OCI-LY1 (cell line): ENCODE results near the gene USP6NL.

Experiments
- H2AFZ ChIP-seq: fragments of 200-600 bp; sonication (generic), shearing (Covaris generic); 2 replicates; pipeline ENCODE4 v1.6.0; 2014; ENCODE audit warnings: antibody characterized with exemption, mild to moderate bottlenecking, low read length
- H3F3A ChIP-seq: fragments of 200-600 bp; sonication (generic), shearing (Covaris generic); 2 replicates; pipeline ENCODE4 v1.6.0; 2014; ENCODE audit warnings: mild to moderate bottlenecking, antibody characterized with exemption, low read length, moderate library complexity; ENCODE audit not compliant: insufficient read depth
- H3K27ac ChIP-seq: fragments of 200-600 bp; sonication (generic); 2 replicates; pipeline ENCODE4 v1.5.1; 2014; ENCODE audit warnings: low read length, mixed run types, mild to moderate bottlenecking, low read depth; ENCODE audit not compliant: poor library complexity, severe bottlenecking
- H3K27me3 ChIP-seq: fragments of 200-600 bp; sonication (generic); 2 replicates; pipeline ENCODE4 v1.6.0; 2014; ENCODE audit warnings: antibody characterized with exemption, mild to moderate bottlenecking, low read length, moderate library complexity; ENCODE audit not compliant: insufficient read depth
- H3K36me3 ChIP-seq: fragments of 200-600 bp; sonication (generic); 2 replicates; pipeline ENCODE4 v1.6.1; 2014; ENCODE audit warnings: mild to moderate bottlenecking, antibody characterized with exemption, low read length, moderate library complexity, mixed read lengths; ENCODE audit not compliant: insufficient read depth
- H3K4me1 ChIP-seq: fragments of 200-600 bp; sonication (generic); 2 replicates; pipeline ENCODE4 v1.5.1; 2014; ENCODE audit warnings: mild to moderate bottlenecking, low read length, moderate library complexity; ENCODE audit not compliant: insufficient read depth, severe bottlenecking
- H3K4me2 ChIP-seq: fragments of 200-600 bp; sonication (generic), shearing (Covaris generic); 2 replicates; pipeline ENCODE4 v1.6.1; 2014; ENCODE audit warnings: low read length
- H3K4me3 ChIP-seq: fragments of 200-600 bp; sonication (generic); 2 replicates; pipeline ENCODE4 v1.5.1; 2014; ENCODE audit warnings: low read length, low read depth, mild to moderate bottlenecking, mixed read lengths; ENCODE audit not compliant: poor library complexity, severe bottlenecking
- H3K79me2 ChIP-seq: fragments of 200-600 bp; shearing (Covaris generic); 2 replicates; pipeline ENCODE4 v1.6.1; 2016; ENCODE audit warnings: mixed run types, low read length, mixed read lengths; ENCODE audit not compliant: insufficient read depth
- H3K9ac ChIP-seq: fragments of 200-600 bp; sonication (generic), shearing (Covaris generic); 2 replicates; pipeline ENCODE4 v1.6.1; 2014; ENCODE audit warnings: mild to moderate bottlenecking, low read length, mixed read lengths
- H3K9me2 ChIP-seq: fragments of 200-600 bp; sonication (generic), shearing (Covaris generic); 2 replicates; pipeline ENCODE4 v1.6.1; 2014; ENCODE audit warnings: low read depth, mild to moderate bottlenecking, low read length, mixed read lengths
- H3K9me3 ChIP-seq: fragments of 200-600 bp; shearing (Covaris generic); 2 replicates; pipeline ENCODE4 v1.6.1; 2014; ENCODE audit warnings: low read length, mixed read lengths
- H4K20me1 ChIP-seq: fragments of 200-600 bp; sonication (generic), shearing (Covaris generic); 2 replicates; pipeline ENCODE4 v1.6.0; 2016; ENCODE audit warnings: mild to moderate bottlenecking, low read length; ENCODE audit not compliant: insufficient read depth
- EZH2 ChIP-seq: fragments of 200-600 bp; sonication (generic), shearing (Covaris generic); IDR thresholded peaks from 2 replicates; pipeline ENCODE4 v1.8.0; 2017; ENCODE audit warnings: borderline replicate concordance, mixed run types, mild to moderate bottlenecking, antibody characterized with exemption, low read length, moderate library complexity, mixed read lengths
- TF ChIP-seq, protein P1 (sequence below): fragments of 200-600 bp; sonication (generic), shearing (Covaris generic); IDR thresholded peaks from 2 replicates; pipeline ENCODE4 v1.5.1; 2017; ENCODE audit warnings: mild to moderate bottlenecking, antibody characterized with exemption, low read length, moderate library complexity, mixed read lengths

The USP6NL gene

DNA sequence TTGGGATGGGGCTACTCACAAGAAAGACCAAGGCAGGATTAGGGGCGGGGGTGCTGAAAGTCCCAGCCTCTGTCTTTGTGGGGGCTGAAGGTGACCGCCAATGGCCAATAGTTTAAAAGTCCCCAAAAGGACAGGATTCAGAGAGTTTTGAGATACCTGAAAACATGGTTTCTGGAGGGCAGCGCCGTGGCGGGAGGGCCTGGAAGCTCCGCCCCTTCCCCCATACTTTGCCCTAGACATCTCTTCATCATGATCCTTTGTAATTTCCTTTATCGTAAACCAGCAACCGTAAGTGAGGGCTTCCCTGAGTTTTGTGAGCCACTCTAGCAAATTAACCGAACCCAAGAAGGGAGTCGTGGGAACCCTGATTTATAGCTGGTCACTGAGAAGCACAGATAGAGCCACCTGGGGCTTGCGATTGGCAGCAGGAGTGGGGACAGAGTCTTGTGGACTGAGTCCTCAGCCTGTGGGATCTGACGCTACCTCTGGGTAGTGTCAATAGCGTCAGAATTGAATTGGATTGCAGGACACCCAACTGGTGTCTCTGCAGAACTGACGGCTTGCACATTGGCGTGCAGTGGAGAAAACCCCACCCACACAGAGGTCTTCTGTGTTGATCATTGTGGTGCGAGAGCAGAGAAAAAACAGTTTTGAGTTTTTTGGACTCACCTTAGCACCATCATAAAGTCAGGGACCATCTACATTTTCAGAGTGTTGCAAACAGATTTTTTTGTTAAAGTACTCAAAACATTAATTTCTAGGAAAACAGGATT is 169.3 kb downstream of the USP6NL start:
- Histone ChIP-seq H3K27ac (no peak overlapping the region), H3K9me3 (no peaks in the 10 kb centered on the region), H3K4me2 (no peak overlapping the region), H2AFZ (no peak overlapping the region), H3K27me3 (peaks cover 5% of the 10 kb centered on the region; the same call in 1 of the 2 replicates), H3K4me1 (no peaks in the 10 kb centered on the region), H3K9me2 (no peaks in the 10 kb centered on the region), H3K36me3 (no peaks in the 10 kb centered on the region), H3K79me2 (no peaks in the 10 kb centered on the region), H3K9ac (no peak overlapping the region), H3F3A (no peaks in the 10 kb centered on the region), H4K20me1 (no peaks in the 10 kb centered on the region), H3K4me3 (no peak overlapping the region)
- TF ChIP-seq, protein P1, sequence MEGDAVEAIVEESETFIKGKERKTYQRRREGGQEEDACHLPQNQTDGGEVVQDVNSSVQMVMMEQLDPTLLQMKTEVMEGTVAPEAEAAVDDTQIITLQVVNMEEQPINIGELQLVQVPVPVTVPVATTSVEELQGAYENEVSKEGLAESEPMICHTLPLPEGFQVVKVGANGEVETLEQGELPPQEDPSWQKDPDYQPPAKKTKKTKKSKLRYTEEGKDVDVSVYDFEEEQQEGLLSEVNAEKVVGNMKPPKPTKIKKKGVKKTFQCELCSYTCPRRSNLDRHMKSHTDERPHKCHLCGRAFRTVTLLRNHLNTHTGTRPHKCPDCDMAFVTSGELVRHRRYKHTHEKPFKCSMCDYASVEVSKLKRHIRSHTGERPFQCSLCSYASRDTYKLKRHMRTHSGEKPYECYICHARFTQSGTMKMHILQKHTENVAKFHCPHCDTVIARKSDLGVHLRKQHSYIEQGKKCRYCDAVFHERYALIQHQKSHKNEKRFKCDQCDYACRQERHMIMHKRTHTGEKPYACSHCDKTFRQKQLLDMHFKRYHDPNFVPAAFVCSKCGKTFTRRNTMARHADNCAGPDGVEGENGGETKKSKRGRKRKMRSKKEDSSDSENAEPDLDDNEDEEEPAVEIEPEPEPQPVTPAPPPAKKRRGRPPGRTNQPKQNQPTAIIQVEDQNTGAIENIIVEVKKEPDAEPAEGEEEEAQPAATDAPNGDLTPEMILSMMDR: no peak
- no peak for TF ChIP-seq EZH2

DNA sequence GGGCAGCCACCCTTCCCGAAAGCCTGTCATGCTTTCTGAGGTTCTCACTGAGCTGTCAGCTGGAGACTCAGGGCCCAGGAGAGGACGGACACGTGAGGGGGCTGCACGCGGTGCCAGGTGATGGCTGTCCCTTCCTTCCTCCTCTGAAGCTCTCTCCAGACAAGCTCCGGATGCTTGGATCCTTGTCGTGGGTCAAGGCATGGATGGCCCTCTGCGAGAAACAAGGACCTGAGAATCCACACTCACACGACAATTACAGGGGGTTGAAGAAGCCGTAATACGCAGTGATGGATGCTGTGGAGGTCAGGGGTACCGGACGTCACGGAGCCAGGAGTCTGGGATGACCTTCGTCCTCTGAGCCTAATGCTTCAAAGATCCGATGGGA is 170.3 kb downstream of the USP6NL start:
- Histone ChIP-seq H3K4me3 (no peak overlapping the region), H4K20me1 (no peaks in the 10 kb centered on the region), H3K27ac (no peak overlapping the region), H3K27me3 (peaks cover 5% of the 10 kb centered on the region; the same call in 1 of the 2 replicates), H3F3A (no peaks in the 10 kb centered on the region), H3K36me3 (no peaks in the 10 kb centered on the region), H2AFZ (no peak overlapping the region), H3K9me2 (no peaks in the 10 kb centered on the region), H3K79me2 (no peaks in the 10 kb centered on the region), H3K4me2 (no peak overlapping the region), H3K4me1 (no peaks in the 10 kb centered on the region), H3K9ac (no peak overlapping the region), H3K9me3 (no peaks in the 10 kb centered on the region)
- no peak for TF ChIP-seq EZH2
- TF ChIP-seq, protein P1: no peak

DNA sequence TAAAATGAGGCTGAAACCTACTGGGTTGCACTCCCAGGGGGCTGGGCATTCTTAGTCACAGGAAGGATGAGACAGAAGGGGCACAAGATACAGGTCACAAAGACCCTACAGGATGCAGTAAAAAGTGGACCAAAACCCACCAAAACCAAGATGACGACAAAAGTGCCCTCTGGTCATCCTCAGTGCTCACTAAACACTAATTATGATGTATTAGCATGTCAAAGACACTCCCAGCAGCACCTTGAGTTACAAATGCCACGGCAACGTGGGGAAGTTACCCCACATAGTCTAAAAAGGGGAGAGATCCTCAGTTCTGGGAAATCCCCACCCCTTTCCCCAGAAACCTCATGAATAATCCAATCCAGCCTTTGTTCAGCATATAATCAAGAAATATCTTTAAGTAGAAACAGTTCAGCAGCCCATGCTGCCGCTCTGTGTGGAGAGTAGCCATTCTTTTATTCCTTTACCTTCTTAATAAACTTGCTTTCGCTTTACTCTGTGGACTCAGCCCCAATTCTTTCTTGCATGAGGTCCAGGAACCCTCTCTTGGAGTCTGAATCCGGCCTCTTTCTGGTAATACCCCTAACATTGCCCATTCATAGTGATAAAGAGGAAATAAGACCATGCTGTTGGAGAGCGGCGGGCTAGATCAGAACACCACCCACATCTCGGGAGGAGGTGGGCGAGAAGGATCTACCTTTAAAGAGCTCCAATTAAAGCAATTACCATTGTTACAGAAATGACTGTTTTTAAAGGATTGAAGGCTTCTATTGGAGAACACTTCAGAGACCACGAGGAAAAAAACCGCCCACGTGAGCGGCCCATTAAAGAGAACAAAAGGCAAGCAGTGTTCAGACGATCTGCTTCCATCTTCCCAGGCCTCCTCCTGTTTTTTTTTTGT is 170.9 kb downstream of the USP6NL start:
- Histone ChIP-seq H4K20me1 (no peaks in the 10 kb centered on the region), H3K4me3 (no peak overlapping the region), H3F3A (no peaks in the 10 kb centered on the region), H3K9me3 (no peaks in the 10 kb centered on the region), H2AFZ (no peak overlapping the region), H3K9ac (no peak overlapping the region), H3K27ac (no peak overlapping the region), H3K4me1 (no peaks in the 10 kb centered on the region), H3K27me3 (peaks cover 5% of the 10 kb centered on the region; the same call in 1 of the 2 replicates), H3K79me2 (no peaks in the 10 kb centered on the region), H3K4me2 (no peak overlapping the region), H3K36me3 (no peaks in the 10 kb centered on the region), H3K9me2 (no peaks in the 10 kb centered on the region)
- TF ChIP-seq EZH2: no peak
- TF ChIP-seq, protein P1: no peak
